ENCODE results near the gene SHROOM3. TPM values are rescaled to one million over a fixed set of nuclear protein-coding genes. Genes with fewer than 3 reads are reported as not detected.
A peak's percentile ranks its signal among the peaks of the same experiment; 100 is the strongest.

Gene SHROOM3
- total and polyA plus RNA-seq, 4 donors = 4.7 to 25.8 (median 8.7) TPM

DNA sequence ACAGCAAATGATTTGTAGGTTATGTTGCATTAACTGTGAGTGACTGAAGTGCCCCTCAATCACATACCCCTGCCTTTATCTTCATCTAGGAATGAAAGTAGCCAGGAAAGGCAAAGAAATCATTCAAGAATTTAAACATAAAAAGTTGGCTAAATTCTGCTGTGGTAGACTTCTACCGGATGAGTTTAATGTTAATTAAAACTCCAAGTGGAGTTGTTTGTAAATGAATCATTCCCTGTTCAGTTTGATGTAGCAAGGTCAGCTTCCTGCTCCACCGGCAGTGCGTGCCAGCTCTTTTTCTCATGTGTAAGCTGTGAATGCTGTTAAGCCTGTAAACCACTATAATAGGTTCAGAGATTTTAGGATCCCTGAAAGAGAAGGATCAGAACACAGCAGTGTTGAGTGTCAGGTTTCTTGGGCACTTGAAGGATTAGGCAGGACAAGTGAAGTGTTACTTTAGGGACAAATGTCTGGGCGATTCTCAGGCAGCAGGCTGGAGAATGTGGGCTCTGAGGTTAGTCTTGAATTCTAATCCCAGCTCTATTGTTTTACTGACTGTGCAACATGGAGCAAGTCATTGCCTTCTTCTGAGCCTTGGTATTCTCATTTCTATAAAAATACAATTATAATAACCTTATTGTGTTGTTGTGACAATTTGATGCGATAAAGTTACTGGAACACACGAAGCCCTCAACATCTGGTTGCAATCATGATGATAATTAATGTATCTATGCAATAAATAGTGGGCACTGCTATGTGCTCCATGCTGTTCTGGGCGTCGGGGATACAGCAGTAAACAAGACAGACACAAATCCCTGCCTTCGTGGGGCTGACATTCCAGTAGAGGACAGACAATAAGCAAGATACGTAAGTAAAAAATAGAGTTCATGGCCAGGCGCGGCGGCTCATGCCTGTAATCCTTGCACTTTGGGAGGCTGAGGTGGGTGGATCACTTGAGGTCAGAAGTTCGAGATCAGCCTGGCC lies 112.0 kb downstream of the SHROOM3 start:
- 73% methylated on average over 14 of the region's 14 CpGs for WGBS
- no peak for TF ChIP-seq RXRA (IDR thresholded peaks at IDR 0.05)
- TF ChIP-seq YY1 (IDR thresholded peaks at IDR 0.05) = no peak
- TF ChIP-seq GABPA (IDR thresholded peaks at IDR 0.05 in 1 of 2, conservative IDR thresholded peaks at IDR 0.05 in 1 of 2) = peak; percentile 24
- TF ChIP-seq RAD21 (IDR thresholded peaks at IDR 0.05) = peak in 1 of 2 donors; percentile 9
- H3K36me3 ChIP-seq (ENCODE audit: control insufficient read depth in 4 of 4, insufficient read depth in 3 of 4, low read depth in 1 of 4, low read length in 3 of 4) = no peaks in the 10 kb centered on the region
- H3K27ac ChIP-seq (ENCODE audit: low read depth in 1 of 2, low read length in 2 of 2) = peak overlapping the region; percentile 48 to 63
- no peak overlapping the region for H3K4me3 ChIP-seq (ENCODE audit: low read depth in 1 of 3, low read length in 3 of 3)
- H3K4me1 ChIP-seq (ENCODE audit: control insufficient read depth in 4 of 4, insufficient read depth in 4 of 4, low read length in 3 of 4) = peaks cover 2 to 28% (median 9%) of the 10 kb centered on the region in 4 donors
- no peaks in the 10 kb centered on the region for H3K9me3 ChIP-seq (ENCODE audit: control insufficient read depth in 4 of 4, low read length in 3 of 4)
- H3K27me3 ChIP-seq (ENCODE audit: control insufficient read depth in 4 of 4, insufficient read depth in 4 of 4, low read length in 3 of 4) = no peaks in the 10 kb centered on the region
- DNase-seq (ENCODE audit: low spot score) = no peak
- no peak overlapping the region for H3K9ac ChIP-seq (ENCODE audit: low read depth in 1 of 2, low read length in 2 of 2)

- DNase-seq (ENCODE audit: low spot score) = no peak
Measured at GRCh38 chr4:76548704-76549103, 113.7 kb downstream of the SHROOM3 start.

GRCh38 chr4:76549765-76550164 lies 114.7 kb downstream of the SHROOM3 start:
- Histone ChIP-seq H3K9me3 (ENCODE audit: control insufficient read depth in 4 of 4, low read length in 3 of 4) (no peaks in the 10 kb centered on the region), H3K36me3 (ENCODE audit: control insufficient read depth in 4 of 4, insufficient read depth in 3 of 4, low read depth in 1 of 4, low read length in 3 of 4) (no peaks in the 10 kb centered on the region), H3K4me3 (ENCODE audit: low read depth in 1 of 3, low read length in 3 of 3) (no peak overlapping the region), H3K4me1 (ENCODE audit: control insufficient read depth in 4 of 4, insufficient read depth in 4 of 4, low read length in 3 of 4) (peaks cover 2 to 28% (median 9%) of the 10 kb centered on the region in 4 donors), H3K27ac (ENCODE audit: low read depth in 1 of 2, low read length in 2 of 2) (peak overlapping the region in 1 of 2 donors; percentile 15), H3K27me3 (ENCODE audit: control insufficient read depth in 4 of 4, insufficient read depth in 4 of 4, low read length in 3 of 4) (no peaks in the 10 kb centered on the region), H3K9ac (ENCODE audit: low read depth in 1 of 2, low read length in 2 of 2) (no peak overlapping the region)
- WGBS = 53% methylated on average over 1 of the region's 1 CpG
- no peak for DNase-seq (ENCODE audit: low spot score)
- TF ChIP-seq RAD21 (IDR thresholded peaks at IDR 0.05) (no peak), FOXA1 (IDR thresholded peaks at IDR 0.05) (no peak), REST (IDR thresholded peaks at IDR 0.05) (no peak), TAF1 (conservative IDR thresholded peaks at IDR 0.05) (no peak), MAX (IDR thresholded peaks at IDR 0.05) (no peak), HNF4G (IDR thresholded peaks at IDR 0.05) (no peak), NR2F2 (IDR thresholded peaks at IDR 0.05) (no peak), HNF4A (conservative IDR thresholded peaks at IDR 0.05) (no peak)

More at GRCh38 chr4:76548704-76549103, 113.7 kb downstream of the SHROOM3 start:
- Histone ChIP-seq H3K9ac (ENCODE audit: low read depth in 1 of 2, low read length in 2 of 2) (no peak overlapping the region), H3K4me3 (ENCODE audit: low read depth in 1 of 3, low read length in 3 of 3) (no peak overlapping the region), H3K4me1 (ENCODE audit: control insufficient read depth in 4 of 4, insufficient read depth in 4 of 4, low read length in 3 of 4) (peaks cover 2 to 28% (median 9%) of the 10 kb centered on the region in 4 donors), H3K27me3 (ENCODE audit: control insufficient read depth in 4 of 4, insufficient read depth in 4 of 4, low read length in 3 of 4) (no peaks in the 10 kb centered on the region), H3K27ac (ENCODE audit: low read depth in 1 of 2, low read length in 2 of 2) (peak overlapping the region in 1 of 2 donors; percentile 62), H3K9me3 (ENCODE audit: control insufficient read depth in 4 of 4, low read length in 3 of 4) (no peaks in the 10 kb centered on the region), H3K36me3 (ENCODE audit: control insufficient read depth in 4 of 4, insufficient read depth in 3 of 4, low read depth in 1 of 4, low read length in 3 of 4) (no peaks in the 10 kb centered on the region)
- WGBS = 74% methylated on average over 7 of the region's 7 CpGs
- TF ChIP-seq, protein P1, sequence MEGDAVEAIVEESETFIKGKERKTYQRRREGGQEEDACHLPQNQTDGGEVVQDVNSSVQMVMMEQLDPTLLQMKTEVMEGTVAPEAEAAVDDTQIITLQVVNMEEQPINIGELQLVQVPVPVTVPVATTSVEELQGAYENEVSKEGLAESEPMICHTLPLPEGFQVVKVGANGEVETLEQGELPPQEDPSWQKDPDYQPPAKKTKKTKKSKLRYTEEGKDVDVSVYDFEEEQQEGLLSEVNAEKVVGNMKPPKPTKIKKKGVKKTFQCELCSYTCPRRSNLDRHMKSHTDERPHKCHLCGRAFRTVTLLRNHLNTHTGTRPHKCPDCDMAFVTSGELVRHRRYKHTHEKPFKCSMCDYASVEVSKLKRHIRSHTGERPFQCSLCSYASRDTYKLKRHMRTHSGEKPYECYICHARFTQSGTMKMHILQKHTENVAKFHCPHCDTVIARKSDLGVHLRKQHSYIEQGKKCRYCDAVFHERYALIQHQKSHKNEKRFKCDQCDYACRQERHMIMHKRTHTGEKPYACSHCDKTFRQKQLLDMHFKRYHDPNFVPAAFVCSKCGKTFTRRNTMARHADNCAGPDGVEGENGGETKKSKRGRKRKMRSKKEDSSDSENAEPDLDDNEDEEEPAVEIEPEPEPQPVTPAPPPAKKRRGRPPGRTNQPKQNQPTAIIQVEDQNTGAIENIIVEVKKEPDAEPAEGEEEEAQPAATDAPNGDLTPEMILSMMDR (IDR thresholded peaks at IDR 0.05; ENCODE audit: low read depth, low read length, missing input control) = no peak
- TF ChIP-seq, protein P2, sequence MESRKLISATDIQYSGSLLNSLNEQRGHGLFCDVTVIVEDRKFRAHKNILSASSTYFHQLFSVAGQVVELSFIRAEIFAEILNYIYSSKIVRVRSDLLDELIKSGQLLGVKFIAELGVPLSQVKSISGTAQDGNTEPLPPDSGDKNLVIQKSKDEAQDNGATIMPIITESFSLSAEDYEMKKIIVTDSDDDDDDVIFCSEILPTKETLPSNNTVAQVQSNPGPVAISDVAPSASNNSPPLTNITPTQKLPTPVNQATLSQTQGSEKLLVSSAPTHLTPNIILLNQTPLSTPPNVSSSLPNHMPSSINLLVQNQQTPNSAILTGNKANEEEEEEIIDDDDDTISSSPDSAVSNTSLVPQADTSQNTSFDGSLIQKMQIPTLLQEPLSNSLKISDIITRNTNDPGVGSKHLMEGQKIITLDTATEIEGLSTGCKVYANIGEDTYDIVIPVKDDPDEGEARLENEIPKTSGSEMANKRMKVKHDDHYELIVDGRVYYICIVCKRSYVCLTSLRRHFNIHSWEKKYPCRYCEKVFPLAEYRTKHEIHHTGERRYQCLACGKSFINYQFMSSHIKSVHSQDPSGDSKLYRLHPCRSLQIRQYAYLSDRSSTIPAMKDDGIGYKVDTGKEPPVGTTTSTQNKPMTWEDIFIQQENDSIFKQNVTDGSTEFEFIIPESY (IDR thresholded peaks at IDR 0.05) = no peak

Measured in liver (tissue), 9 donors.